ENCODE data around the gene MACROD2.
"Not testable (repeated sequence)": the region's sequence is repeated elsewhere in the genome, so short reads cannot be mapped to it uniquely, and the experiment has no call there.

Gene MACROD2

DNA sequence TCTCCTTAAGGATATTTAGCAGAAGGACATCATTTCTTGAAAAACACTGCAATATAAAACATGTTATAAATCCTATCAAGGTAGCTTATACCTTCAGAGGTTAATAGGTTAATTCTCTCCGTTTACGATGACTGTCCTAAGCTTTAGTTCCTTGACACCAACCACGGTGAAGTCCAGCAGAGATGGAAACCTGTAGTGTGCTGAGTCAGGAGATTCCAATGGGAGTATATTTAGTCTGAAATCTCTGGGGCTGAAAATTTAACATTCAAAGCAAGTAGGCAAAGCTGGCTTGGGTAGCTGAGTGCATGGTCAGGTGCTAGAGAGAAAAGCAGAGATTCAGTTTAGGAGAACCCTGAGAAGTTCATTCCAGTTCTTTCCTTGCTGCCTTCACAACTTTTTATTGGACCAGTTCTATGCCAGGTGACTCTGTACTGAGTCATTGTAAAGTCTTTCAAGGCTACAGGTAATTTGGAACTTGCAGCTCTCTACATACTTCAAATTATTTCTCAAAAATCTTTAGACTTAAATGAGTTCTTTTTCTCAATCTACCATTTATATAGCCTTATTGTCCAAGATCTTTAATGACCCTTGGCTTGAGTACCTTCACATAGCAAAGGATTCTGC, 1351.5 kb downstream of the MACROD2 start:
- no peak overlapping the region for H3K4me3 ChIP-seq (ENCODE audit: control insufficient read depth, low read depth, low read length)
- TF ChIP-seq, protein P1, sequence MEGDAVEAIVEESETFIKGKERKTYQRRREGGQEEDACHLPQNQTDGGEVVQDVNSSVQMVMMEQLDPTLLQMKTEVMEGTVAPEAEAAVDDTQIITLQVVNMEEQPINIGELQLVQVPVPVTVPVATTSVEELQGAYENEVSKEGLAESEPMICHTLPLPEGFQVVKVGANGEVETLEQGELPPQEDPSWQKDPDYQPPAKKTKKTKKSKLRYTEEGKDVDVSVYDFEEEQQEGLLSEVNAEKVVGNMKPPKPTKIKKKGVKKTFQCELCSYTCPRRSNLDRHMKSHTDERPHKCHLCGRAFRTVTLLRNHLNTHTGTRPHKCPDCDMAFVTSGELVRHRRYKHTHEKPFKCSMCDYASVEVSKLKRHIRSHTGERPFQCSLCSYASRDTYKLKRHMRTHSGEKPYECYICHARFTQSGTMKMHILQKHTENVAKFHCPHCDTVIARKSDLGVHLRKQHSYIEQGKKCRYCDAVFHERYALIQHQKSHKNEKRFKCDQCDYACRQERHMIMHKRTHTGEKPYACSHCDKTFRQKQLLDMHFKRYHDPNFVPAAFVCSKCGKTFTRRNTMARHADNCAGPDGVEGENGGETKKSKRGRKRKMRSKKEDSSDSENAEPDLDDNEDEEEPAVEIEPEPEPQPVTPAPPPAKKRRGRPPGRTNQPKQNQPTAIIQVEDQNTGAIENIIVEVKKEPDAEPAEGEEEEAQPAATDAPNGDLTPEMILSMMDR (IDR thresholded peaks at IDR 0.05; ENCODE audit: control insufficient read depth, insufficient read depth, low read depth, low read length, missing control alignments): no peak
- DNase-seq (ENCODE audit: low read depth): no peak

DNA sequence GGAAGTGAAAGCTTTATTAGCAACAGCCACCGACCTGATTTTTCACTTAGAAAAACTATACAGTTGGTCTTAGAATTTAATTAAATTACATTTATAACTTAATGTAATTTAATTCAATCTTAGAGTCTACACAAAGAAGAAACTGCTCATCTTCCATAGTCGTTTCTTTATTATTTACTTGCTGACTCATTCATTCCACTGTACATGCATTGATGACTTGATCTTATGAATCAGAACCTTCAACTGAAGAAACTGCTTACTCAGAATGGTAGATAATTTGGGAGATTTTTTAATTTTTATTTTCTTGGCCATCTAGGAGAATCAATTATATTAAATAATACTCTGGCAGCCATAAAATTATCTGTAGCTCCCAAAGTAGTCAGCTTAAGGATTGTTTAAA, 1363.7 kb downstream of the MACROD2 start:
- H3K4me3 ChIP-seq (ENCODE audit: control insufficient read depth, low read depth, low read length): no peak overlapping the region
- DNase-seq (ENCODE audit: low read depth): no peak
- TF ChIP-seq, protein P1 (IDR thresholded peaks at IDR 0.05; ENCODE audit: control insufficient read depth, insufficient read depth, low read depth, low read length, missing control alignments): no peak

DNA sequence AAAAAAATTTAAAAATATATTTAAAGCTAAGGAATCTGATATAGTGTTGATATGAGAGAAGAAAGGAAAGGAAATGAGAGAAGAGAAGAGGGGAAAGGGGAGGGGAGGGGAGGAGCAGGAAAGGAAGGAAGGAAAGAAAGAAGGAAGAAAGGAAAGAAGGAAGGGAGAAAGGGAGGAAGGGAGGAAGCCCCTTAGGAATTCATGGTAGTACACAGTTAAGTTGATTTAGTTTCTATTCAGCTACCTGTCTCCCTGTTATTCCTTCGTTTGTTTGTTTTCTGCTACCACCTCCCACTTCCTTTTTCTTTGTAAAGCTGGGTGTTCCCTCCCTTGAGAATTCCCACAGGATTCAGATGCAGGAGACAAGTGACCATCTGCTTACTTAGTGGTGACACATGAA, 1367.5 kb downstream of the MACROD2 start:
- TF ChIP-seq, protein P1 (IDR thresholded peaks at IDR 0.05; ENCODE audit: control insufficient read depth, insufficient read depth, low read depth, low read length, missing control alignments): no peak
- H3K4me3 ChIP-seq (ENCODE audit: control insufficient read depth, low read depth, low read length): no peak overlapping the region
- no peak for DNase-seq (ENCODE audit: low read depth)

DNA sequence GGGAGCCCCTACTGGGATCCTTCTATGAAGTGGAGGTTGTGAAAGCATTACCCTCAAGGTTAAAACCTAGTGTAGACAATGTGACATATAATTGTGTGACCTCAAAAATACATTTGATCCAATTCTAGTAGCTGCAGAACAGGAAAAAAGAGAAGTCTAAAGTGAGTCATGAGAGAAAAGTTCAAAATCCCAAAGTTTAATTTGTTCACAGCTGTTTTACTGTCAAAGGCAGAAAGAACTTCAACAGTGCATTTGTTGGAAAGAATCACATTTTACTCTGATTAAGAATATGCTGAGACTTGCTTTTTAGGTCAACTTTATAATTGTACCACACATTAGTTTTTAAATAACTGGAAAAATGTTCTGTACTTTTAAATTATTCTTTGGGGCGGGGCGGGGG, 1369.5 kb downstream of the MACROD2 start:
- no peak overlapping the region for H3K4me3 ChIP-seq (ENCODE audit: control insufficient read depth, low read depth, low read length)
- TF ChIP-seq, protein P1 (IDR thresholded peaks at IDR 0.05; ENCODE audit: control insufficient read depth, insufficient read depth, low read depth, low read length, missing control alignments): no peak
- DNase-seq (ENCODE audit: low read depth): no peak

DNA sequence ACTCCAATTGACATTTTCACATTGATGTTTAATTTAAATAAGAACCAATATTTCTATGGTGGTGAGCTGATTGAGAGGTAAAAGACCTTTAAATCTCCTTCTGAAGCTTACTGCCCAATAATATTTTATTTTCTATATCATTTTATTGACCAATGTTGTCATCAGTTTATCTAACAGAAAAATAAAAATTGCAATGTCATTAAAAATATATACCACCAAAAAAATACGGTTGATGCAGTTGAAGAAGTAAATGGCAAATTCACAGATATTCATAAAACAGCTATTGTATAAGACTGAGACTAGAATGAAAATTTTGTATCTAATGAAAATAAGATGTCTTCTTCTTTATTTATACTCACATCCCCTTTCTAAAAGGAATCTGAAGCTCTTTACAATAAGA, 1375.1 kb downstream of the MACROD2 start:
- DNase-seq (ENCODE audit: low read depth): no peak
- TF ChIP-seq, protein P1 (IDR thresholded peaks at IDR 0.05; ENCODE audit: control insufficient read depth, insufficient read depth, low read depth, low read length, missing control alignments): no peak
- H3K4me3 ChIP-seq (ENCODE audit: control insufficient read depth, low read depth, low read length): no peak overlapping the region

DNA sequence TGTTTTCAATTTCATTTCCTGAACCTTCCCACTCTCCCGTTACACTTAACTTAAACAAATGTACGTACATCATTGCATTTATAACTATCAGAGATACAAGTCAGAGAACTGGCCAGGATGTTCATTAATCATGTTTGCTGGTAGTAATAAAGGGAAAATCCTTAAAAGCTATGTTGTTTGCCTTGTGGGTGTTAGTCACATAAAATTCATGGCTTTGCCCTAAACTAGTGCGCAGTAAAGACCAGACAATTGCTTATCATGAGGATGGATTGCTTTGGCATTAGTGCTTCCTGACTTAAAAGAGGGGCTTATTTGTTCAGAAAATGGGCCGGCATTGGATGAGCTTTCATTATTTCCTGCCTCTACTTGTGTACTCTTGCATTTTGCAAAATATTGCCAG, 1379.4 kb downstream of the MACROD2 start:
- TF ChIP-seq, protein P1 (IDR thresholded peaks at IDR 0.05; ENCODE audit: control insufficient read depth, insufficient read depth, low read depth, low read length, missing control alignments): no peak
- no peak overlapping the region for H3K4me3 ChIP-seq (ENCODE audit: control insufficient read depth, low read depth, low read length)
- no peak for DNase-seq (ENCODE audit: low read depth)

DNA sequence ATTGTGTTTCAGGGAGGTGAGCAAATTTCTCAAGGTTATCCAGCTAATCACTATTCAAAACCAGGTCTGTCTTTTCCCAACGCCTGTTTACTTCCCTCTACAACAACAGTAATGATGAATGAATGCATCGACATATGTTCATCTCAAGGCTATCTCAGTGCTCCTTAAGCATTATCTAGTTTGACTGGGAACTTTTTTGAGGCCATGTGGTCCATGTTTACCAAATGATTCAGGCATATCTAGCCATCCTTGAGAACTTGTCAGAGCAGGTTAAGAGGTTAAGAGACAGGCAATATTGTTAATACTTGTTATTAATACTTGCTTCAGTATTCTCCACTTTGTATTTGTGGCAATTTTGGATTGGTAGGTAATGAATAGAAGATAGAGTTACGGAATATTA, 1380.5 kb downstream of the MACROD2 start:
- TF ChIP-seq, protein P1 (IDR thresholded peaks at IDR 0.05; ENCODE audit: control insufficient read depth, insufficient read depth, low read depth, low read length, missing control alignments): no peak
- no peak for DNase-seq (ENCODE audit: low read depth)
- H3K4me3 ChIP-seq (ENCODE audit: control insufficient read depth, low read depth, low read length): no peak overlapping the region

DNA sequence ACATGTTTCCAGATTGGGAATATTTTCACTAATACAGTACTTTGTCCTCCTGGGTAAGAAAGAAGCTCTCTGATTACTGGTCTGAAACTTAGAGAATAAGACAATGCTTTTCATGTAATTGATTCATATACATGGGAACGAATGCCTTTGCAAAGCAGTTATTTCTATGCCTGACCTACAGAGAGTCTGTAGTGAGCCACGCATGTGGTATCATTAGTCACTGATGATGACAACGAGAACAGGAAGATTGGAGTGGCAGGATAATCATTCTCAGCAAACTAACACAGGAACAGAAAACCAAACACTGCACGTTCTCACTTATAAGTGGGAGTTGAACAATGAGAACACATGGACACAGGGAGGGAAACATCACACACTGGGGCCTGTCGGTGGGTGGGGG, 1382.3 kb downstream of the MACROD2 start:
- not testable (repeated sequence) for H3K4me3 ChIP-seq (ENCODE audit: control insufficient read depth, low read depth, low read length); DNase-seq (ENCODE audit: low read depth)
